Measurements from ENCODE around the gene LPP. TPM values are rescaled to one million over a fixed set of nuclear protein-coding genes. Genes with fewer than 3 reads are reported as not detected.

LPP gene
- polyA plus RNA-seq, 1 experiment: 60.0 TPM

DNA sequence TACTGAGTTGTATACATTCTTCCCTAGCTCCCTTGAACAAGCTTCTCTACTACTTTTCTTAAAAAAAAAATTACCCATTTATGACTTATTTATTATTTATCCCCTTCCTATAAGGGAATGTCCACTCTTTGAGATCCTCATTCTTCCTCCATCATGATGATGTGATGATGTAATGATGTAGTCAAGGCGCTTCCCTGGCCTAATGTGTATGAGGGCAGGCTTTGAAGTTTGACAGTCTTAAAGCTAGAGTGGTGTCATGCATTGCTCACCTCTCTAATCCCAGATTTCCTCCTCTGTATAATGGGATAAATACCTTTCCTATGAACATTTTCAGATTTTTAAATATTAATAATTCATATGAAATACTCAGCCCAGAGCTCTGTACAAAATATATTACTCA lies 531.8 kb downstream of the LPP start:
- Histone ChIP-seq H3K27me3 (ENCODE audit: control insufficient read depth, insufficient read depth, low read length) (no peaks in the 10 kb centered on the region), H3K36me3 (ENCODE audit: control insufficient read depth, insufficient read depth, low read length) (no peaks in the 10 kb centered on the region; the same call in 1 of the 2 replicates), H3K4me3 (ENCODE audit: low read depth, low read length) (no peak overlapping the region)
- POLR2A ChIA-PET: no interaction called here
- no peak for DNase-seq (ENCODE audit: low read depth)
- TF ChIP-seq, protein P1, sequence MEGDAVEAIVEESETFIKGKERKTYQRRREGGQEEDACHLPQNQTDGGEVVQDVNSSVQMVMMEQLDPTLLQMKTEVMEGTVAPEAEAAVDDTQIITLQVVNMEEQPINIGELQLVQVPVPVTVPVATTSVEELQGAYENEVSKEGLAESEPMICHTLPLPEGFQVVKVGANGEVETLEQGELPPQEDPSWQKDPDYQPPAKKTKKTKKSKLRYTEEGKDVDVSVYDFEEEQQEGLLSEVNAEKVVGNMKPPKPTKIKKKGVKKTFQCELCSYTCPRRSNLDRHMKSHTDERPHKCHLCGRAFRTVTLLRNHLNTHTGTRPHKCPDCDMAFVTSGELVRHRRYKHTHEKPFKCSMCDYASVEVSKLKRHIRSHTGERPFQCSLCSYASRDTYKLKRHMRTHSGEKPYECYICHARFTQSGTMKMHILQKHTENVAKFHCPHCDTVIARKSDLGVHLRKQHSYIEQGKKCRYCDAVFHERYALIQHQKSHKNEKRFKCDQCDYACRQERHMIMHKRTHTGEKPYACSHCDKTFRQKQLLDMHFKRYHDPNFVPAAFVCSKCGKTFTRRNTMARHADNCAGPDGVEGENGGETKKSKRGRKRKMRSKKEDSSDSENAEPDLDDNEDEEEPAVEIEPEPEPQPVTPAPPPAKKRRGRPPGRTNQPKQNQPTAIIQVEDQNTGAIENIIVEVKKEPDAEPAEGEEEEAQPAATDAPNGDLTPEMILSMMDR (IDR thresholded peaks at IDR 0.05; ENCODE audit: insufficient read depth, low read depth, low read length): no peak
- CTCF ChIA-PET: interaction anchor here (0.7 to 3.6 kb wide), 3 partner anchors 269 to 1266 kb away, joined by 3 to 18 read pairs (median 9); no protein-coding TSS in a partner anchor

DNA sequence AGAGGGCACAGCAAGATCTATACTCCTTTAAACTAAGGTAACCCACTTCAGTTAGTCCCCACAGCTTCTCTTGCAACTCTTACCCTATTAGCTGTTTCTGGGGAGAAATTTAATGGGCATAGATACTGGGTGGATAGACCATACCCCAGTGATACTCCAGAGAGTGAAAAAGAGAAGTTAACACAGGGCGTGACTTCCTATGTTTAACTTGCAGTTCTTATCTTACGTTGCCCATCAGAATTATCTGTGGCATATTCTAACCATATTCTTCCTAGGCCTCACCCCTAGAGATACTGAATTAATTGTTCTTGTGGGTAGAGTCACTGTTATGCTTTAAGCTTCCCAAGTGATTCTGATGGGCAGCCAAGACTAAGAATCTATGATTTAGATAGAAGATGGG lies 532.4 kb downstream of the LPP start:
- Histone ChIP-seq H3K36me3 (ENCODE audit: control insufficient read depth, insufficient read depth, low read length) (no peaks in the 10 kb centered on the region; the same call in 1 of the 2 replicates), H3K27me3 (ENCODE audit: control insufficient read depth, insufficient read depth, low read length) (no peaks in the 10 kb centered on the region), H3K4me3 (ENCODE audit: low read depth, low read length) (no peak overlapping the region)
- DNase-seq (ENCODE audit: low read depth): no peak
- ChIA-PET CTCF (interaction anchor here (0.7 to 3.6 kb wide), 5 partner anchors 9 to 1265 kb away, joined by 3 to 18 read pairs (median 4); no protein-coding TSS in a partner anchor), POLR2A (no interaction called here)
- TF ChIP-seq, protein P1 (IDR thresholded peaks at IDR 0.05; ENCODE audit: insufficient read depth, low read depth, low read length): no peak

DNA sequence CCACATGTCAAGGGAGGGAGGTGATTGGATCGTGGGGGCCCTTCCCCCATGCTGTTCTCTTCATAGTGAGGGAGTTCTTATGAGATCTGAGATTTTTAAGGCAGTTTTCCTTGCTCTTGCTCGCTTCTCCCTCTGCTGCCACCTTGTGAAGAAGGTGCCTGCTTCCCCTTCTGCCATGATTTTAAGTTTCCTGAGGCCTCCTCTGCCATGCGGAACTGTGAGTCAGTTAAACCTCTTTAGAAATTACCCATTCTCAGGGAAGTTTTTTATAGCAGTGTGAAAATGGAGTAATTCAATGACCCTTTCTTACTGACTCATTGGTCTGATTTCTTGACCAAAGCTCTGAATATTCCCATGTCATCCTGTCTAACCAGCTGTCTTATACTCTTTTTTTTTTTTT lies 533.4 kb downstream of the LPP start:
- POLR2A ChIA-PET: no interaction called here
- TF ChIP-seq, protein P1 (IDR thresholded peaks at IDR 0.05; ENCODE audit: insufficient read depth, low read depth, low read length): peak; percentile 38
- no peaks in the 10 kb centered on the region for H3K27me3 ChIP-seq (ENCODE audit: control insufficient read depth, insufficient read depth, low read length)
- DNase-seq (ENCODE audit: low read depth): peak; percentile 34
- CTCF ChIA-PET: interaction anchor here (1.3 to 3.6 kb wide), 3 partner anchors 10 to 947 kb away, joined by 4 to 18 read pairs (median 9); no protein-coding TSS in a partner anchor
- H3K36me3 ChIP-seq (ENCODE audit: control insufficient read depth, insufficient read depth, low read length): no peaks in the 10 kb centered on the region; the same call in 1 of the 2 replicates
- H3K4me3 ChIP-seq (ENCODE audit: low read depth, low read length): no peak overlapping the region

DNA sequence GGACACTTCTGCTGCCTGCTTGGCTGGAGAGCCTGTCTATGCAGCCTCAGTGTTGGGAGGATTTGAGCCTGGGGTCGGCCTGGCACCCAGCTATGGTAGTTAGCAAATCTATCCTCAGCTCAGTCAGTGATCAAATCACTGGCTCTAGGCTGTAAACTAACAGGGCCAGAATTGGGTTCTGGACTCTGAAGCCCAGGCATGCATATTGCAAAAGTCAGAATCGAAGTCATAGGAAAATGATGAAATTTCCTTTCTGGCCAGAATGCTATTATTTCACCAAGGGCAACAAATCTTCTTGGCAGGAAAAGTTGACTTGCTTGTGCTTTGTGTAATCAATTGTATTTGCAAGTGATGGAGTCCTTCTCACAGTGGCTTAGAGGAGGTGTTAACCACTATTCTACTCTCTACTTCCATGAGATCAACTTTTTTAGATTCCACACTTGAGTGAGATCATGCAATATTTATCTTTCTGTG lies 535.2 kb downstream of the LPP start:
- H3K27me3 ChIP-seq (ENCODE audit: control insufficient read depth, insufficient read depth, low read length): no peaks in the 10 kb centered on the region
- DNase-seq (ENCODE audit: low read depth): no peak
- CTCF ChIA-PET: interaction anchor here (0.6 to 3.6 kb wide), 7 partner anchors 134 to 949 kb away, joined by 3 to 18 read pairs (median 3); no protein-coding TSS in a partner anchor
- TF ChIP-seq, protein P1 (IDR thresholded peaks at IDR 0.05; ENCODE audit: insufficient read depth, low read depth, low read length): no peak
- no peaks in the 10 kb centered on the region; the same call in 1 of the 2 replicates for H3K36me3 ChIP-seq (ENCODE audit: control insufficient read depth, insufficient read depth, low read length)
- no peak overlapping the region for H3K4me3 ChIP-seq (ENCODE audit: low read depth, low read length)
- POLR2A ChIA-PET: interaction anchor here (0.5 to 0.7 kb wide), 2 partner anchors 82 to 208 kb away, joined by 3 read pairs; no protein-coding TSS in a partner anchor

DNA sequence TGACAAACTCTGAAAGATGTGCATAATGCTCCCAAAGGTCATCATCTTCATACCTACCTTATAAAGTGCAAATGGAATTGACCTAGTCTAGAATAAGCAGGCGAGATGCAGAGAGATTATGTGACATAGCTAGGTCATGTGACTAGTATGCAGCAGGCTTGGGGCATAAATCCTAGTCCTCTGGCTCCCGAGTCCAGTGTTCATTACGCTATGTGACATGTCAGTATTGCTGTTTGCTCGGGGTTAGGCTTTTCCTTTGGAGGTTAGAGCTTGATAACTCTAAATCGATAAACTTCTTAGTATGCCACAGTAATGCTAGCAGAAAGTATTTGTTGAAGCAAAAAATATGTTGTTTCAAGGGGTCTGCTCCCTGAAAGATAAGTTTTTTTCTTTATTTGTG lies 536.1 kb downstream of the LPP start:
- no peak overlapping the region for H3K4me3 ChIP-seq (ENCODE audit: low read depth, low read length)
- POLR2A ChIA-PET: no interaction called here
- TF ChIP-seq, protein P1 (IDR thresholded peaks at IDR 0.05; ENCODE audit: insufficient read depth, low read depth, low read length): no peak
- no peaks in the 10 kb centered on the region for H3K27me3 ChIP-seq (ENCODE audit: control insufficient read depth, insufficient read depth, low read length)
- no peak for DNase-seq (ENCODE audit: low read depth)
- CTCF ChIA-PET: interaction anchor here (1.2 kb wide), 1 partner anchor 945 kb away, joined by 3 read pairs; the partner anchor contains the start of gene BCL6
- no peaks in the 10 kb centered on the region; the same call in 1 of the 2 replicates for H3K36me3 ChIP-seq (ENCODE audit: control insufficient read depth, insufficient read depth, low read length)
